RWPE2 (cell line): ENCODE data around the gene CHRD.

ENCODE experiments used
- ATAC-seq: fragments of 200-7000 bp; cut with Tn5 transposase; 3 replicates; pipeline ENCODE4 v1.9.1; 2021; ENCODE audit warnings: low read depth
- DNase-seq: peaks from one replicate; pipeline ENCODE4 v3.0.0-alpha.2; 2020; ENCODE audit warnings: low spot score
- H3K27ac ChIP-seq: fragments of 450-650 bp; 2 replicates; pipeline ENCODE4 v1.5.1; 2017; ENCODE audit warnings: mild to moderate bottlenecking; ENCODE audit not compliant: poor library complexity, severe bottlenecking
- H3K27me3 ChIP-seq: fragments of 250-450 bp; sonication (Bioruptor Pico); 2 replicates; pipeline ENCODE4 v1.5.1; 2021; ENCODE audit warnings: mild to moderate bottlenecking, moderate library complexity; ENCODE audit not compliant: insufficient read depth, poor library complexity, severe bottlenecking
- H3K36me3 ChIP-seq: fragments of 250-450 bp; sonication (Bioruptor Pico); 2 replicates; pipeline ENCODE4 v1.5.1; 2020; ENCODE audit warnings: low read depth, mild to moderate bottlenecking, moderate library complexity
- H3K4me1 ChIP-seq: fragments of 250-450 bp; sonication (Bioruptor Pico); 2 replicates; pipeline ENCODE4 v1.5.1; 2021; ENCODE audit warnings: mild to moderate bottlenecking, moderate library complexity; ENCODE audit not compliant: insufficient read depth, poor library complexity, severe bottlenecking
- H3K4me3 ChIP-seq: fragments of 250-450 bp; sonication (Bioruptor Pico); 2 replicates; pipeline ENCODE4 v1.5.1; 2021; ENCODE audit warnings: mild to moderate bottlenecking, moderate library complexity; ENCODE audit not compliant: severe bottlenecking
- H3K9me3 ChIP-seq: fragments of 250-450 bp; sonication (Bioruptor Pico); 2 replicates; pipeline ENCODE4 v1.5.1; 2021; ENCODE audit warnings: mild to moderate bottlenecking, moderate library complexity; ENCODE audit not compliant: severe bottlenecking
- TF ChIP-seq, protein P1 (sequence below): fragments of 450-650 bp; IDR thresholded peaks from one replicate; pipeline ENCODE4 v1.5.1; 2017; ENCODE audit warnings: mild to moderate bottlenecking, moderate library complexity; ENCODE audit not compliant: poor library complexity, severe bottlenecking

Gene CHRD

GRCh38 chr3:184414418-184415202, 34.8 kb downstream of the CHRD start:
- H3K36me3 ChIP-seq: no peaks in the 10 kb centered on the region
- no peaks in the 10 kb centered on the region for H3K9me3 ChIP-seq
- no peaks in the 10 kb centered on the region for H3K4me1 ChIP-seq
- DNase-seq (no peak), ATAC-seq (no peak)
- no peak overlapping the region for H3K27ac ChIP-seq
- TF ChIP-seq, protein P1, sequence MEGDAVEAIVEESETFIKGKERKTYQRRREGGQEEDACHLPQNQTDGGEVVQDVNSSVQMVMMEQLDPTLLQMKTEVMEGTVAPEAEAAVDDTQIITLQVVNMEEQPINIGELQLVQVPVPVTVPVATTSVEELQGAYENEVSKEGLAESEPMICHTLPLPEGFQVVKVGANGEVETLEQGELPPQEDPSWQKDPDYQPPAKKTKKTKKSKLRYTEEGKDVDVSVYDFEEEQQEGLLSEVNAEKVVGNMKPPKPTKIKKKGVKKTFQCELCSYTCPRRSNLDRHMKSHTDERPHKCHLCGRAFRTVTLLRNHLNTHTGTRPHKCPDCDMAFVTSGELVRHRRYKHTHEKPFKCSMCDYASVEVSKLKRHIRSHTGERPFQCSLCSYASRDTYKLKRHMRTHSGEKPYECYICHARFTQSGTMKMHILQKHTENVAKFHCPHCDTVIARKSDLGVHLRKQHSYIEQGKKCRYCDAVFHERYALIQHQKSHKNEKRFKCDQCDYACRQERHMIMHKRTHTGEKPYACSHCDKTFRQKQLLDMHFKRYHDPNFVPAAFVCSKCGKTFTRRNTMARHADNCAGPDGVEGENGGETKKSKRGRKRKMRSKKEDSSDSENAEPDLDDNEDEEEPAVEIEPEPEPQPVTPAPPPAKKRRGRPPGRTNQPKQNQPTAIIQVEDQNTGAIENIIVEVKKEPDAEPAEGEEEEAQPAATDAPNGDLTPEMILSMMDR: no peak
- no peaks in the 10 kb centered on the region for H3K27me3 ChIP-seq
- H3K4me3 ChIP-seq: no peak overlapping the region

GRCh38 chr3:184415203-184415490, 35.3 kb downstream of the CHRD start:
- no peaks in the 10 kb centered on the region for H3K27me3 ChIP-seq
- H3K27ac ChIP-seq: no peak overlapping the region
- TF ChIP-seq, protein P1: no peak
- no peak for ATAC-seq
- H3K4me3 ChIP-seq: no peak overlapping the region
- DNase-seq: no peak
- no peaks in the 10 kb centered on the region for H3K9me3 ChIP-seq
- H3K36me3 ChIP-seq: no peaks in the 10 kb centered on the region
- H3K4me1 ChIP-seq: no peaks in the 10 kb centered on the region

- ATAC-seq (peak; percentile 88), DNase-seq (peak; percentile 62)
- Histone ChIP-seq H3K9me3 (no peaks in the 10 kb centered on the region), H3K36me3 (no peaks in the 10 kb centered on the region), H3K4me3 (no peak overlapping the region), H3K27ac (no peak overlapping the region), H3K4me1 (no peaks in the 10 kb centered on the region), H3K27me3 (no peaks in the 10 kb centered on the region)
- TF ChIP-seq, protein P1: peak; percentile 90
These were observed 37.9 kb downstream of the CHRD start for GRCh38 chr3:184417619-184418327.

GRCh38 chr3:184419171-184419570, 39.3 kb downstream of the CHRD start:
- no peaks in the 10 kb centered on the region for H3K27me3 ChIP-seq
- no peaks in the 10 kb centered on the region for H3K36me3 ChIP-seq
- no peaks in the 10 kb centered on the region for H3K4me1 ChIP-seq
- TF ChIP-seq, protein P1: no peak
- no peaks in the 10 kb centered on the region for H3K9me3 ChIP-seq
- ATAC-seq: no peak
- DNase-seq: no peak
- no peak overlapping the region for H3K27ac ChIP-seq
- H3K4me3 ChIP-seq: no peak overlapping the region

DNA sequence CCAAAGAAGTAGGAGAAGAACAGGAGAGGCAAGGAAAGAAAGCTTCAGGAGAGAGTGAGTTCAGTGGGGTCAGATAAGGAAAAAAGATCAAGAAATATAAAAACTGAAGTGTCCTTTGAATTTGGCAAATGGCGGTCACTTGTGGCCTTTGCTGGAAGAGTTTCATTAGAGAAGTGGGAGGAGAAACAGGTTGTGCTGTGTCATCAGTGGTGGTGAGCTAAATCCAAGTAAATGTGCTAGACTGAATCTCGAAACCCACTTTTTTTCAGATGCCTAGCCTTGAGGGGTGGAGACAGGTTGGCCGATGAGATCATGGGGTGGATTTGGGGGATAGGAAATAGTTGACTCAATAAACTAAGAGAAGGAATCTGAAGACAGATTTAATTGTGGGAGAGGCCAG, 43.7 kb downstream of the CHRD start:
- ATAC-seq (no peak), DNase-seq (no peak)
- Histone ChIP-seq H3K4me1 (no peaks in the 10 kb centered on the region), H3K9me3 (no peaks in the 10 kb centered on the region), H3K4me3 (no peak overlapping the region), H3K27ac (no peak overlapping the region), H3K36me3 (no peaks in the 10 kb centered on the region), H3K27me3 (no peaks in the 10 kb centered on the region)
- TF ChIP-seq, protein P1: no peak
